ENCODE data around the gene PPP4R3B.
"Not testable (repeated sequence)": the region's sequence is repeated elsewhere in the genome, so short reads cannot be mapped to it uniquely, and the experiment has no call there.

The PPP4R3B gene

DNA sequence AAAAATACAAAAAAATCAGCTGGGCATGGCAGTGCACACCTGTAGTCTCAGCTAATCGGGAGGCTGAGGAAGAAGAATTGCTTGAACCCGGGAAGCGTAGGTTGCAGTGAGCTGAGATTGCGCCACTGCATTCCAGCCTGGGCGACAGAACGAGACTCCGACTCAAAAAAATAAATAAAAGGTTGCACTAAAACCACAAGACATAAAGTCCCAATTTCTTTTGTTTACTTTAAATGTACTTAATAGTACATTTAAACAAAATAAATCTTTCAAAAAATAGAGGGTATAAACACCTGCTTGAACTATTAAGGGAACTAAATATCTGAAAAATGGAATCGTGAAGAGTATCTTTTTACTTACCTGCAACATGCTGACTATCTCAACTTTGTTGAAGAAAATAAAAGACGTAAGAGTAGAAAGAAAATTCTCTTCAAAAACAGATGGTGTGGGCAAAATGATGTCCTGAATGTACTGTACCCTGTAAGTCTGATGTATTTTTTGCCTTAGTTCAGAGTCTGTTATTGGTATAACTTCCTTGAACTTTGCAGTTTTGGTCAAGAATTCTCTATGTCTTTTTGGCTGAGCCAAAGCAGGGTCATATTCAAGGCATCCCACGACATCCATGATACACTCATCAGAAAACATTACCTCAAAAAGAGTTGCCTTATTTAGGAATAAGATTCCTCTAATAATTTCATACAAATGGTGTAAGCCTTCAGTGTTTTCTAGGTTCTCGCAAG lies 19.2 kb downstream of the PPP4R3B start:
- DNase-seq (ENCODE audit: insufficient read length, low spot score), result no peak
- no peak for FAIRE-seq

DNA sequence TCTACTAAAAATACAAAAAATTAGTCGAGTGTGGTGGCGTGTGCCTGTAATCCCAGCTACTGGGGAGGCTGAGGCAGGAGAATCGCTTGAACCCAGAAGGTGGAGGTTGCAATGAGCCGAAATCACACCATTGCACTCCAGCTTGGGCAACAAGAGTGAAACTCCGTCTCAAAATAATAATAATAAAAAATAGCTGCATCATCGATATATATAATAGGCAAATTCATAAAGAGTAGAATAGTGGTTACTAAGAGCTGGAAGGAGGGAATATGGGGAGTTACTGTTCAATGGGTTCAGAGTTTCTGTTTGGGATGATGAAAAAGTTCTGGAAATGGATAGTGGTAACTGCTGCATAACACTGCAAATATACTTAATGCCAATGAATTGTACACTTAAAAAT lies 20.6 kb downstream of the PPP4R3B start:
- not testable (repeated sequence) for FAIRE-seq; DNase-seq (ENCODE audit: insufficient read length, low spot score)

GRCh38 chr2:55595536-55595935 lies 21.9 kb downstream of the PPP4R3B start:
- FAIRE-seq (no peak), DNase-seq (ENCODE audit: insufficient read length, low spot score) (no peak)

- no peak for FAIRE-seq
- no peak for DNase-seq (ENCODE audit: insufficient read length, low spot score)
Observed at GRCh38 chr2:55592130-55592529, 25.3 kb downstream of the PPP4R3B start.

DNA sequence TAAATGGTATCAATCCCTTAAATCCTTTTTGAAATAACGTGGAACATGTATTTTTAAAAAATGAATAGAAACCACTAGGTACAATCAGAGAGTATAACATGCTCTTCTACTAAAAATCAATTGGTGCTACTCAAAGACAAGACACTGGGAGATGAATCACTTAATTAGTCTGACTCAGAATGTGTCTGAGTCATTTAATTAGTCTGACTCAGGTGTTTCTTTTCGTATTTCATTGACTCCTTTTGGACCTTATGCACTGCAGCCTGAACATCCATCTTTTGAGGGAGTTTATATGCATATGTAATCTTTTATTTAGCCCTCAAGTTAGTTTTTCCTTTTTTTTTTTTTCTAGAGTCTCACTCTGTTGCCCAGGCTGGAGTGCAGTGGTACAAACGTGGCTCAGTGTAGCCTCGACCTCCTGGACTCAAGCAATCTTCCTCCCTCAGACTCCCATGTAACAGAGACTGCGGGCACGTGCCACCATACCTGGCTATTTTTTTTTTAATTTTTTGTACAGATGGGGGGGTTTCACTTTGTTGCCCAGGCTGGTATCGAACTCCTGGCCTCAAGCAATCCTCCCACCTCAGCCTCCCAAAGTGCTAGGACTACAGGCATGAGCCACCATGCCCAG lies 26.5 kb downstream of the PPP4R3B start:
- no peak for DNase-seq (ENCODE audit: insufficient read length, low spot score)
- no peak for FAIRE-seq

- FAIRE-seq (peak; percentile 18), DNase-seq (ENCODE audit: insufficient read length, low spot score) (no peak)
Observed at GRCh38 chr2:55585451-55586080, 31.9 kb downstream of the PPP4R3B start.

- DNase-seq (ENCODE audit: insufficient read length, low spot score) (no peak), FAIRE-seq (no peak)
Observed at GRCh38 chr2:55581874-55582547, 35.4 kb downstream of the PPP4R3B start.

GRCh38 chr2:55581435-55581834 lies 36.0 kb downstream of the PPP4R3B start:
- no peak for FAIRE-seq
- no peak for DNase-seq (ENCODE audit: insufficient read length, low spot score)

- not testable (repeated sequence) for FAIRE-seq; DNase-seq (ENCODE audit: insufficient read length, low spot score)
Observed at GRCh38 chr2:55569002-55569401, 48.4 kb downstream of the PPP4R3B start.

GRCh38 chr2:55567298-55567697 lies 50.1 kb downstream of the PPP4R3B start:
- FAIRE-seq (no peak), DNase-seq (ENCODE audit: insufficient read length, low spot score) (no peak)

DNA sequence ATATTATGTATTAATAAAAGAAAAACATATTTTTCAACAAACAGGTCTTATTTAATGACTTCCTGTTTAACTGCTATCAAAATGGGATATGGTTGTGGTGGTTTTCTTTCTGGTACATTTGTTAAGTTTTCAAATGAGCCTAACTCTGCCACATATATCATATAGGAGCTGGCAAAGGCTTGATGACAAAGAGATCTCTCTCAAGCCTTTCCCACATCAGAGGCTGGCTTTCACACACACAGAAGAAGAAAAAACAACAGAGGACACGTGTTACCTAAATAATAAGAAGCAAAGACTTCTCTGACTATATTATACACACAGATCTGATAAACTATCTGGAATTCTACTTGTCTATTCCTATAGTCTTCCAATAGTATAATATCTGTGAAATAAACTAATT lies 51.8 kb downstream of the PPP4R3B start:
- DNase-seq (ENCODE audit: insufficient read length, low spot score) (no peak), FAIRE-seq (no peak)

- DNase-seq (ENCODE audit: insufficient read length, low spot score) (no peak), FAIRE-seq (no peak)
Observed at GRCh38 chr2:55560855-55561254, 56.6 kb downstream of the PPP4R3B start.

GRCh38 chr2:55556809-55557208 lies 60.6 kb downstream of the PPP4R3B start:
- FAIRE-seq, result no peak
- DNase-seq (ENCODE audit: insufficient read length, low spot score), result no peak

- DNase-seq (ENCODE audit: insufficient read length, low spot score), result no peak
- no peak for FAIRE-seq
Observed at GRCh38 chr2:55555977-55556376, 61.4 kb downstream of the PPP4R3B start.

DNA sequence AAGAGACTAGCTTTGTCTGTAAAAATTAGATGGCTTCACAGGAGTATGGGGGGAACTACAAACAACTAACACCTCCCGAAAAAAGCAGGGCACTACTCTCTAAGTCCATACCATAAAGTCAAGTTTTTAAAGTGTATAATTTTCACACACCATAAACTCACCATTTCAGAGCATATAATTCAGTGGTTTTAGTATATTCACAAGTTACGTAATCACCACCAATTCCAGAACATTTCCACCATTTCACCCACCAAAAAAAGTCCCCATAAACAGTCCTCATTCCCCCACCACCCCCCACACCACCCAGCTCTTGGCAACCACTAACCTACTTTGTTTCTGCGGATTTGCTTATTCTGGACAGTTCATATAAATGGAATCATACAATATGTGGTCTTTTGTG lies 64.1 kb downstream of the PPP4R3B start:
- DNase-seq (ENCODE audit: insufficient read length, low spot score) (no peak), FAIRE-seq (no peak)

GRCh38 chr2:55550368-55551102 lies 66.9 kb downstream of the PPP4R3B start:
- DNase-seq (ENCODE audit: insufficient read length, low spot score) (no peak), FAIRE-seq (no peak)

DNA sequence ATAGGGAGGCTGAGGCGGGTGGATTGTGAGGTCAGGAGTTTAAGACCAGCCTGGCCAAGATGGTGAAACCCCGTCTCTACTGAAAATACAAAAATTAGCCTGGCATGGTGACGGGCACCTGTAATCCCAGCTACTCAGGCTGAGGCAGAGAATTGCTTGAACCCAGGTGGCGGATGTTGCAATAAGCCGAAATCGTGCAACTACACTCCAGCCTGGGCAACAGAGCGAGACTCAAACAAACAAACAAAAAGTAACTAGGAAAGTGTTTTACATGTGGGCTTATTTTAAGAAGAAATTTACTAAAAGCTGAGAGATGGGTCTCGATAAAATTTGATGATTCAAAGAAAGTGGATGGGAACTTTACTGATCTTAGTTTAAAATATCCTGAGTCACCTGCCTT lies 69.7 kb downstream of the PPP4R3B start:
- not testable (repeated sequence) for FAIRE-seq

DNA sequence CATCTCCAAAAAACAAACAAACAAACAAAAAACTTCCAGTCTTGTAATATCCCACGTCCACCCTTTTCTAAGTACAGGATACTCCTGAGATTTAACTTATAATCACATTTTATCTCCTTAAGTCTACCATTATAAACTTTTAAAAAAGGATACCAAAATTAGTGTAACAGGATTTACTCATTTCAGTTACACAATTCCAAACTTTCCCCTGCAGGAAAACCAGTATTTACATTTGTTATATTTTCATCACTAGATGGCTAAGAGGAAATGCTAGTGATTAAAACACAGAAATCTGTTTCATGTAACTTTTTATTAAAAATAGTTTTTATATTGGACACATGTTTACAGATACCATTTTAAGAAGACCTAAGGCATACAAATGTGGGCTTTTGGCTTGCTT lies 70.4 kb downstream of the PPP4R3B start:
- no peak for FAIRE-seq
- DNase-seq (ENCODE audit: insufficient read length, low spot score), result no peak

More for the DNA sequence above, 69.7 kb downstream of the PPP4R3B start:
- not testable (repeated sequence) for DNase-seq (ENCODE audit: insufficient read length, low spot score)

DNA sequence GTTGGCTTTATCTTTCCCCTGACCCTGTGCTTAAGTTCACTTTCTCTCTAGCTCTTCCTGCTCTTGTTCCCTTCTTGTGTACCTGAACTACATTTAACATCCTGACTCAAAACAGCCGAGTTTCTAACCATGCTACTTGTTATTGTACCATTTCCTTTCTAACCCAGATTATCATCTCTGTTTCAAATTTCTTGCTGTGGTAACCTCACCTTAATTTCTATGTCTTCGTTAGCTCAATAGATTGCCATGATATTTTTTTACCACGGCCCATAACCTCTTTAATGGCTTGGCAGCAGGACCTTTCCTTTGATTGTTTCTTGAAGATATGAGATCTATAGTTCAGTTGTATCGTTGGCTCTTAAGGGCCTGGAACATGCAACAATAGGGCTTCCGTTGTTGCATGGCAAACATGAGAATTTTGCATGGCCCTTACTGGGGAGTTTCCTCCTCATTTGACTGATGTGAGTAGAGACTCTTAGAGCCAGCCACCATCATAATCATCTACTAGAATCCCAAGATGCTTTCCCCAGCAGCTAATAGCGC lies 86.8 kb downstream of the PPP4R3B start:
- DNase-seq (ENCODE audit: insufficient read length, low spot score) (no peak), FAIRE-seq (no peak)

DNA sequence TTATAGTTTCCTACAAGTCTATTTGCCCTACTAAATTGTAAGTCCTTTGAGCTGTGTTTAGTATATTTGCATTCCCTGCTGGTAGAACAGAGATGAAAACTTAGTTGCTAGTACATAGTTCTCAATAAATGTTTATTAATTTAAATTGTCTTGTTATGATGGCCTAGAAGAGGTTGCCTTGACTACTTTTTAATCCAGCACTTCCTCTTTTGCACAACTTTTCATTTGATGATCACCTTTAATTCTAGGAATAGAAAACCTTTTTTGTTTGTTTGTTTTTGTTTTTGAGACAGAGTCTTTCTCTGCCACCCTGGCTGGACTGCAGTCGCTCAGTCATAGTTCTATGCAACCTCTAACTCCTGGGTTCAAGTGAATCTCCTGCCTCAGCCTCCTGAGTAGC lies 91.2 kb downstream of the PPP4R3B start:
- DNase-seq (ENCODE audit: insufficient read length, low spot score), result no peak

More for the DNA sequence above, 91.2 kb downstream of the PPP4R3B start:
- no peak for FAIRE-seq

Data from GM19239 (cell line).